COLO668 (cell line): ENCODE data around the gene STAG3.
"Not testable (repeated sequence)": the region's sequence is repeated elsewhere in the genome, so short reads cannot be mapped to it uniquely, and the experiment has no call there.

ENCODE experiments used
- DNase-seq: peaks from one replicate; lab custom pipeline; 2025; ENCODE audit not compliant: unreplicated experiment; lab: John Stamatoyannopoulos, UW

The STAG3 gene

GRCh38 chr7:100246121-100246864, 68.6 kb downstream of the STAG3 start:
- not testable (repeated sequence) for DNase-seq

- not testable (repeated sequence) for DNase-seq
These were observed 69.1 kb downstream of the STAG3 start for GRCh38 chr7:100246865-100247137.

- peak; percentile 93 for DNase-seq
These were observed 69.5 kb downstream of the STAG3 start for GRCh38 chr7:100247152-100247757.

- no peak for DNase-seq
These were observed 70.8 kb downstream of the STAG3 start for GRCh38 chr7:100248483-100248882.

- DNase-seq, result no peak
These were observed 79.3 kb downstream of the STAG3 start for GRCh38 chr7:100257017-100257416.

GRCh38 chr7:100259984-100260383, 82.3 kb downstream of the STAG3 start:
- not testable (repeated sequence) for DNase-seq

GRCh38 chr7:100262896-100263295, 85.2 kb downstream of the STAG3 start:
- not testable (repeated sequence) for DNase-seq
